NCI-H1417 treated with DMSO at 0.1 percent for 48 hours (cell line): Measurements from ENCODE around the gene CYB5R2.

Experiments used
- DNase-seq: peaks from one replicate; lab custom pipeline; 2025; lab: John Stamatoyannopoulos, UW

The CYB5R2 gene

GRCh38 chr11:7637447-7638157 is 35.7 kb downstream of the CYB5R2 start:
- DNase-seq, result no peak

GRCh38 chr11:7636350-7636749 is 37.0 kb downstream of the CYB5R2 start:
- no peak for DNase-seq

GRCh38 chr11:7635708-7636107 is 37.6 kb downstream of the CYB5R2 start:
- no peak for DNase-seq

- no peak for DNase-seq
Observed at GRCh38 chr11:7635137-7635536, 38.2 kb downstream of the CYB5R2 start.

- no peak for DNase-seq
Observed at GRCh38 chr11:7632211-7632610, 41.1 kb downstream of the CYB5R2 start.

GRCh38 chr11:7630002-7630401 is 43.3 kb downstream of the CYB5R2 start:
- no peak for DNase-seq

- no peak for DNase-seq
Observed at GRCh38 chr11:7628660-7629059, 44.6 kb downstream of the CYB5R2 start.

- DNase-seq, result no peak
Observed at GRCh38 chr11:7622721-7623120, 50.6 kb downstream of the CYB5R2 start.

- DNase-seq, result no peak
Observed at GRCh38 chr11:7621554-7621953, 51.7 kb downstream of the CYB5R2 start.

- DNase-seq, result no peak
Observed at GRCh38 chr11:7621090-7621489, 52.2 kb downstream of the CYB5R2 start.

GRCh38 chr11:7619322-7619721 is 54.0 kb downstream of the CYB5R2 start:
- no peak for DNase-seq

- DNase-seq, result no peak
Observed at GRCh38 chr11:7617032-7617431, 56.3 kb downstream of the CYB5R2 start.
